Amniotic epithelial cell (primary cell): ENCODE results near the gene HCRTR1.

Experiments
- DNase-seq: peaks from one replicate; pipeline ENCODE4 v3.0.0-alpha.2; 2010; ENCODE audit warnings: low read depth

HCRTR1 gene

GRCh38 chr1:31626223-31627207 lies 9.0 kb downstream of the HCRTR1 start:
- DNase-seq = no peak

DNA sequence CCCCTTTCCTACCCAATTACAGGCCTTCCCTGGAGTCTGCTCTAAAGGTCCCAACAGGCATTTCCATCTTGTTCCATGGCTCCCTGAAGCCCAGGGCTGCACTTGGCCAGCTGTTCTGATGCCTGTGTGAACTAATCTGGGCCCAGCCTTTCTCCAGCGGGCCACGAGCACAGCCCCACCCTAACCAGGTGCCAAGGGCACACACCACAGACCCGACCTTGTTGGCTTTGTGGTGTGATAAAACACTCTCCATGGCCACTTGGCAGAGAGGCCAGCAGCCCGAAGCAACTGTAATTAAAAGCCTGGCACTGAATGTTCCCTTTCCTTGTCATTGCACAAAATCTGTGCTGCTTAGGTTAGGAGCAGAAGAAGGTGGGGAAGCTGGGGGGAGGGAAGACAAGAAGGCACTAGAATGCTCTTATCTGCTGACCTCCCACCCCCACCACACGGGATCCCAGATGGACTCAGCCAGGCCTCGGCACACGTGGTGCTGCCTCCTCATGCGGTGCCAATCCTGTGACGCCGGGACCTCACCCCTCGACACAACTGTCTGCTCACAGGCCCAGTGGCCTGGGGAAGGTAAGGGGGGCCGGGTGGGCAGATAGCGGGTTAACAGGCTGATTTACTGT lies 9.9 kb downstream of the HCRTR1 start:
- DNase-seq = peak; percentile 48

DNA sequence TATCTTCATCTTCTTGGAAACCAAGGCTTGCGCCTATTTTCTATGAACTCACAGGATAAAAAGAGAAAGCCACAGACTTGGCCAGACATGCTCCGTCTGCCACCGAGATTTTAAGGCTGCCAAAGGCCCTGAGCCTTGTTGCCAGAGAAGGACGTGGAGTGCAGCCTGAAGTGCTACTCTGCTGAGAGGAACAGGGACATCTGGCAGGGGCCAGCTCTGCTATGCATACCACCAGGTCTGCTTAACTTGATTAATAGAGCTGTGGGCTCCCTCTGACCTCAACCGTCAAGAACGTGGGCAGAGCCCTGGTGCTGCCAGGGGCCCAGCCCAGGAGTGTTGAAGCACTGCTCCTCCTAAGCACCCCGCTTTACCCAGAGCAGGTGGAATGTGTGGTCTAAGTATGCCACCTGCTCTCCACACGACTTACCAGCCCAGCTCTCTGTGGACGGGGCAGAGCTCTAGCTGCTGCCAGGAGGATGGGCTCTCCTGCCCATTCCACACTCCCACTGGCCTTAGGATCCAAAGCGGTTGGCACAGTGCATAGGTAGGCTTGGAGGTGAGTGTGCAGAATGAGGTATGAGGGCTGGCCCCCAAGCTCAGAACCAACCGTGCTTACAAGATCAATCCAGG lies 10.6 kb downstream of the HCRTR1 start:
- peak; percentile 44 for DNase-seq

- no peak for DNase-seq
These were observed 11.6 kb downstream of the HCRTR1 start for GRCh38 chr1:31628931-31629556.

GRCh38 chr1:31632649-31633048 lies 15.2 kb downstream of the HCRTR1 start:
- DNase-seq = no peak

- DNase-seq = no peak
These were observed 15.6 kb downstream of the HCRTR1 start for GRCh38 chr1:31633117-31633516.

GRCh38 chr1:31637915-31638673 lies 20.6 kb downstream of the HCRTR1 start:
- DNase-seq = no peak

GRCh38 chr1:31639543-31639942 lies 22.1 kb downstream of the HCRTR1 start:
- peak; percentile 94 for DNase-seq

DNA sequence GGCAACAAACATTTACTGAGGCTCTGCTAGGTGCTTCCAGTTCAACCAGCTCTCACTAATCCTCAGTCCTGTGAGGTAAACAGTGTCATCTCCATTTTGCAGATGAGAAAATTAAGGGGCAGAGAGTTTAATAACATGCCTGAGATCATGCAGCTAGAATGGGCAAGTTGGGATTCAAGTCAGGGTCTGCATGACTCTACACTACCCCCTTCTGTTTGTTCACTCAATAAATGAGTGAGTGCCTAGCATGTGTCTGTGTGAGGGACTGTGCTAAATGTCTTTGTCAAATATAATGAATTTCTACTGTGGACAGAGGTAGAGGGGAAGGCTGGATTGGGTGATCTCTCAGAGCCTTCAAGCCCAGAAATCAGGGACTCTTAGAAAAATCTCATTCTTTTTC lies 22.7 kb downstream of the HCRTR1 start:
- DNase-seq = no peak

DNA sequence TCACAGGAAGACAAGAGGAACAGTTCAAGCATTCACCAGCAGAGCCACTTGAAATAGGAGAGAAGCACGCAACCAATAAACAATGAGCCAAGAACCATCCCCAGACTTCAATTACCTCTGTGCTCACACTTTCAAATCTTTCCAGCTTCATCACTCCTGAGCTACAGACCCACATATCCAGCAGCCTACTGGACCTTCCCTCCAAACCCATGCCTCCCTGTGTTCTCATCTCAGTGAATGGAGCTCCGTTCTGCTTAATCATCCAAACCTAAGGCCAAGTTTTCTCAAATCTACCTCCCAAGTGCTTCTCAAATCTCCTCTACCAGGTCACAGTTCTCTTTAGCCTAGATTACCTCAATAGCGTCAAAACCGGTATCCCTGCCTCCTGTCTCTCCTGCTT lies 23.5 kb downstream of the HCRTR1 start:
- no peak for DNase-seq

GRCh38 chr1:31642366-31642765 lies 24.9 kb downstream of the HCRTR1 start:
- DNase-seq = no peak

- DNase-seq = no peak
These were observed 25.4 kb downstream of the HCRTR1 start for GRCh38 chr1:31642897-31643296.

- DNase-seq = no peak
These were observed 26.6 kb downstream of the HCRTR1 start for GRCh38 chr1:31643976-31644559.

DNA sequence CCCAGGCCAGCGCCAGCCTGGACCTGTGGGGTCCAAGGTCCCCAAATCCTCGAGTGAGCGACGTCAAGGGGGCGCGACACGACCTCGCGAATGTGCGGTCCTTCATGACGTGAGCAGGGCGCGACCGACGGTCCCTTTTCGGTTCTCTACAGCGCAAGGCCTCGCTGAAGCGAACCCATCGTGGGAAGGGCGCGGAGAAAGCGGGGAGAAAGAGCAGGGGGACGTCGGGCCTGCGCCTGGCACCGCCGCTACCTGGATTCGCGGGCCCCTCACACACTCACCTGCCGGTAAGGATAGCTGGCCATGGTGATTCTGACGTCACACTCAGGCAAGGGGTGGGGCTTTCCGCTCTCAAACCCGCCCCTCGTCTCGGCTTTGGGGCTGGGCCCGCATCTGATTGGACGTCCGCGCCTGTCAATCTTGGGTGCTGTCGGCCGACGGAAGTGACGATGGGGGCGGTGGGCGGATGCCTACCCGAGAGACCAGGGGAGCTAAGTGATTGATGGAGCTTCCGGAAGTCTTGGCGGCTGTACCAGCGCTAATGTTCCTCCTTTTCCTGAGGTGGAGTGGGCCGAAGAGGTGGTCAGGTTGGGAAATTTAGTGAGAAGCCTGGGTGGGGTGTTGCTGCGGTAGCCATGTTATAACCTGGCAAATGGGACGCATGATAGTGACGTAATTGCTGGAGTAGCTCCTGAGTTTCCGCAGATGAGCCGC lies 27.2 kb downstream of the HCRTR1 start, which contains the start of gene PEF1:
Gene PEF1 (minus strand): TSS at position 317 of the 714 bp plus-strand sequence. CDS start 12 bp downstream, at position 305.
- peak; percentile 97 for DNase-seq

GRCh38 chr1:31645274-31645568 lies 27.7 kb downstream of the HCRTR1 start:
- no peak for DNase-seq

- no peak for DNase-seq
These were observed 28.9 kb downstream of the HCRTR1 start for GRCh38 chr1:31646259-31646960.

GRCh38 chr1:31647106-31647505 lies 29.6 kb downstream of the HCRTR1 start:
- DNase-seq = no peak

- DNase-seq = no peak
These were observed 30.7 kb downstream of the HCRTR1 start for GRCh38 chr1:31648190-31648589.

DNA sequence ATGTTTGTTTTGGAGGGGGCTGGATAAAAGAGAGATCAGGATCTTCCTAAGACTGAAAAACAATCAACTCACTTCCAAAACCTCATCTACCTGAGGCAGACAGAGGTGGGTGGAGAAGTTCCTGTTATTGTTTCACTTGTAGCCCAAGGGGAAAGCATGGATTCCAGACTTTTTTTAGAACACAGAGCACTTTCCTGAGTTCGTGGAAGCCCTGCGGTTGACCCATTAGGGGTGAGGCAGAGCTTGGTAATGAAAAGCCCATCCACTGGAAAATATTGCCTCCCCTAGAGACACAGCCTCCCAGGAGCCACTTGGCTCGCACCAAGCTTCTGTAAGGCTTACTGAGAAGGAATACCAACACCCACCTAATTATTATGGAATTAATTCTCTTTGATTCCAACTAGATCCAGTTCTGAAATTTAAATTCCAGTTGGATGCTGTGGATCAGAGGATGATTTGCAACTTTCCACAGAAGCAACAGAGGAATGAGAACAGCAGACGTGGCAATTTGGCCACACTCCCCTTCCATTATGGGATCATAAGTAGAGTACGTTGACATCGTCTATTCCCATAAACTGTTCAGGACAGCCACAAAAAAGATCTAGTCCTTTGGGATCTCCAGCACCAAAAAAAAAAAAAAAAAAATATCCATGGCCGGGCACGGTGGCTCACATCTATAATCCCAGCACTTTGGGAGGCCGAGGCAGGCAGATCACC lies 31.3 kb downstream of the HCRTR1 start:
- DNase-seq = no peak
